B cell (primary cell): ENCODE measurements around the gene ARL3. TPM values are rescaled to one million over a fixed set of nuclear protein-coding genes. Genes with fewer than 3 reads are reported as not detected.
A peak's percentile ranks its signal among the peaks of the same experiment; 100 is the strongest.

ENCODE experiments used
- ATAC-seq: fragments of 200-7000 bp; cut with Tn5 transposase; one replicate; pipeline ENCODE4 v1.10.0; 2021; ENCODE audit warnings: low read depth, mild to moderate bottlenecking, moderate number of reproducible peaks, moderate library complexity
- CTCF ChIA-PET: fragments of 350-600 bp; sonication (Branson Sonifier 250); formaldehyde crosslinking; loops from one replicate; lab custom pipeline; 2021; ENCODE audit warnings: antibody characterized with exemption, inconsistent platforms; lab: Charles Lee
- POLR2A ChIA-PET: fragments of 350-600 bp; sonication (Branson Sonifier 250); formaldehyde crosslinking; loops from one replicate; lab custom pipeline; 2021; ENCODE audit warnings: antibody characterized with exemption; lab: Charles Lee
- DNase-seq: peaks from one replicate; pipeline ENCODE4 v3.0.0; 2013
- H2AFZ ChIP-seq: 2 replicates; pipeline ENCODE4 v1.6.1; 2012; ENCODE audit warnings: mild to moderate bottlenecking, low read depth, low read length; ENCODE audit not compliant: insufficient read depth, poor library complexity, severe bottlenecking
- H3K27ac ChIP-seq, 2 donors: 1 replicate in 1 of 2; 2 replicates in 1 of 2; pipeline ENCODE4 v1.5.1; 2012 to 2013; ENCODE audit warnings: low read length in 2 of 2, mild to moderate bottlenecking in 2 of 2, moderate library complexity in 1 of 2
- H3K27me3 ChIP-seq, 4 experiments: fragments of 200-600 bp in 1 of 4; sonication (generic) in 1 of 4; replicated peaks in 1 of 4; 1 replicate in 2 of 4; 2 replicates in 2 of 4; pipeline versions ENCODE4 v1.6.1 to v1.7.0; 2013 to 2016; ENCODE audit warnings: low read length in 3 of 4, mild to moderate bottlenecking in 2 of 4, mixed read lengths in 1 of 4, moderate library complexity in 1 of 4; ENCODE audit not compliant: insufficient read depth in 4 of 4, control insufficient read depth in 3 of 4; ENCODE audit errors: control extremely low read depth in 1 of 4
- H3K36me3 ChIP-seq, 2 experiments: replicated peaks in 1 of 2; 1 replicate in 1 of 2; 2 replicates in 1 of 2; pipeline versions ENCODE4 v1.6.1 to v1.7.1; 2013; ENCODE audit warnings: low read length in 1 of 2; ENCODE audit not compliant: insufficient read depth in 2 of 2, control insufficient read depth in 1 of 2; ENCODE audit errors: control extremely low read depth in 1 of 2, extremely low read depth in 1 of 2
- H3K4me1 ChIP-seq, 2 donors: fragments of 200-600 bp in 1 of 2; sonication (generic) in 1 of 2; 1 replicate in 1 of 2; 2 replicates in 1 of 2; pipeline versions ENCODE4 v1.5.1 to v1.6.1; 2013 to 2017; ENCODE audit warnings: low read length in 2 of 2; ENCODE audit not compliant: control insufficient read depth in 2 of 2, insufficient read depth in 2 of 2
- H3K4me2 ChIP-seq: replicated peaks from 2 replicates; pipeline ENCODE3; 2012; ENCODE audit warnings: mild to moderate bottlenecking, low read depth, low read length; ENCODE audit not compliant: poor library complexity, severe bottlenecking
- H3K4me3 ChIP-seq, 5 experiments: fragments of 200-600 bp in 1 of 5; sonication (generic) in 1 of 5; 1 replicate in 3 of 5; 2 replicates in 2 of 5; pipeline versions ENCODE4 v1.5.1 to v1.7.0; 2011 to 2016; ENCODE audit warnings: low read length in 4 of 5, mild to moderate bottlenecking in 4 of 5, low read depth in 2 of 5, control low read depth in 1 of 5, moderate library complexity in 1 of 5; ENCODE audit not compliant: insufficient read depth in 1 of 5; ENCODE audit errors: control extremely low read depth in 1 of 5, extremely low read depth in 1 of 5
- H3K79me2 ChIP-seq: fragments of 200-600 bp; sonication (generic); one replicate; pipeline ENCODE4 v1.6.0; 2016; ENCODE audit warnings: low read length; ENCODE audit not compliant: control insufficient read depth, insufficient read depth
- H3K9ac ChIP-seq: fragments of 200-600 bp; sonication (generic); 2 replicates; pipeline ENCODE4 v1.6.1; 2017; ENCODE audit warnings: mild to moderate bottlenecking, low read length, moderate library complexity
- H3K9me3 ChIP-seq, 3 donors: one replicate each; pipeline versions ENCODE4 v1.6.1 to v1.7.1; 2013; ENCODE audit warnings: low read length in 2 of 3; ENCODE audit not compliant: control insufficient read depth in 2 of 3, insufficient read depth in 1 of 3; ENCODE audit errors: control extremely low read depth in 1 of 3
- H4K20me1 ChIP-seq: 2 replicates; pipeline ENCODE4 v1.6.0; 2012; ENCODE audit warnings: mild to moderate bottlenecking, low read length; ENCODE audit not compliant: insufficient read depth, control insufficient read depth, poor library complexity, severe bottlenecking
- H3K27ac Mint-ChIP-seq: one replicate; pipeline ENCODE4 v1.8.0; 2021; ENCODE audit warnings: mixed read lengths
- H3K27me3 Mint-ChIP-seq: one replicate; pipeline ENCODE4 v1.8.0; 2021; ENCODE audit warnings: mixed read lengths
- H3K4me1 Mint-ChIP-seq: one replicate; pipeline ENCODE4 v1.8.0; 2021; ENCODE audit warnings: mixed read lengths
- H3K4me3 Mint-ChIP-seq: one replicate; pipeline ENCODE4 v1.8.0; 2021; ENCODE audit warnings: mixed read lengths
- H3K9me3 Mint-ChIP-seq: one replicate; pipeline ENCODE4 v1.8.0; 2022; ENCODE audit warnings: mixed read lengths; ENCODE audit not compliant: insufficient read depth
- CTCF ChIP-seq: fragments of 200-600 bp; IDR thresholded peaks from one replicate; pipeline ENCODE4 v1.8.0; 2022; ENCODE audit warnings: antibody characterized with exemption, mild to moderate bottlenecking
- EZH2 ChIP-seq: IDR thresholded peaks from 2 replicates; pipeline ENCODE4 v1.6.1; 2012; ENCODE audit warnings: borderline replicate concordance, low read depth, mild to moderate bottlenecking, moderate library complexity, low read length; ENCODE audit not compliant: insufficient read depth, poor library complexity, severe bottlenecking
- WGBS: methylation state at CpG from one replicate; pipeline ENCODE4 v1.1.5; 2013; ENCODE audit warnings: missing lambda C conversion rate; ENCODE audit not compliant: insufficient coverage; 5-methylcytosine and 5-hydroxymethylcytosine counted together
- intact Hi-C: fragments of 100-400 bp; cut with micrococcal nuclease; formaldehyde crosslinking; loops from one replicate; pipeline ENCODE4 v1.10.0; 2022
- polyA plus RNA-seq: library from polyadenylated mRNA; depleted of rRNA; stranded (reverse); fragments of >200 nt; gene quantifications from 2 replicates; pipeline ENCODE4 v1.2.3, GENCODE V29; 2012
- total RNA-seq, 2 donors: library from RNA; stranded (reverse); fragments of 120-200 nt in 1 of 2; gene quantifications; 1 replicate in 1 of 2; 2 replicates in 1 of 2; pipeline versions ENCODE4 v1.2.3 to v1.2.4, GENCODE V29; 2013 to 2022

The ARL3 gene
- total and polyA plus RNA-seq, 2 donors (not counting 1 experiment from before 2014, with no cell fraction given): 0.91 to 5.5 TPM

- TF ChIP-seq EZH2 (no peak), CTCF (no peak)
- WGBS: 29% methylated on average over 9 of the region's 9 CpGs
- Mint-ChIP-seq H3K9me3 (no peaks in the 10 kb centered on the region), H3K27ac (no peak overlapping the region), H3K27me3 (no peaks in the 10 kb centered on the region), H3K4me3 (no peak overlapping the region), H3K4me1 (peaks cover 33% of the 10 kb centered on the region)
- Histone ChIP-seq H3K36me3 (no peaks in the 10 kb centered on the region), H3K9me3 (no peaks in the 10 kb centered on the region), H2AFZ (no peak overlapping the region), H3K9ac (no peak overlapping the region), H3K4me3 (no peak overlapping the region), H3K27ac (peak overlapping the region in 1 of 2 donors; percentile 2), H3K4me2 (peak overlapping the region; percentile 3), H3K4me1 (peaks cover 24 to 27% of the 10 kb centered on the region in 2 donors), H3K27me3 (no peaks in the 10 kb centered on the region), H4K20me1 (no peaks in the 10 kb centered on the region), H3K79me2 (no peaks in the 10 kb centered on the region)
- CTCF ChIA-PET: interaction anchor here (0.6 to 7.3 kb wide), 11 partner anchors 9 to 103 kb away, joined by 3 to 50 read pairs (median 5); partner anchors contain the start of genes ARL3, SFXN2 and TRIM8
- ATAC-seq: peak; percentile 48
- POLR2A ChIA-PET: interaction anchor here (6.0 kb wide), 1 partner anchor 33 kb away, joined by 49 read pairs; the partner anchor contains the start of gene TRIM8
- intact Hi-C loops: loop anchor here (5.0 kb wide), 1 partner anchor 33 kb away; the partner anchor contains the start of genes ARL3 and SFXN2
- DNase-seq: peak; percentile 33
These were observed 35.3 kb downstream of the ARL3 start for GRCh38 chr10:102678842-102679289.

- Histone ChIP-seq H3K27ac (no peak overlapping the region), H3K36me3 (no peaks in the 10 kb centered on the region), H4K20me1 (no peaks in the 10 kb centered on the region), H3K4me3 (no peak overlapping the region), H3K9ac (no peak overlapping the region), H3K9me3 (no peaks in the 10 kb centered on the region), H3K4me1 (peaks cover 31 to 34% of the 10 kb centered on the region in 2 donors), H3K4me2 (no peak overlapping the region), H3K27me3 (no peaks in the 10 kb centered on the region), H2AFZ (no peak overlapping the region), H3K79me2 (no peaks in the 10 kb centered on the region)
- Mint-ChIP-seq H3K27me3 (no peaks in the 10 kb centered on the region), H3K4me1 (peaks cover 40% of the 10 kb centered on the region), H3K4me3 (no peak overlapping the region), H3K27ac (no peak overlapping the region), H3K9me3 (no peaks in the 10 kb centered on the region)
- DNase-seq (no peak), ATAC-seq (no peak)
- intact Hi-C loops: loop anchor here (5.0 kb wide), 1 partner anchor 34 kb away; the partner anchor contains the start of genes ARL3 and SFXN2
- 99% methylated on average over 7 of the region's 9 CpGs for WGBS
- TF ChIP-seq CTCF: no peak
- TF ChIP-seq EZH2: no peak
- POLR2A ChIA-PET: interaction anchor here (6.0 kb wide), 1 partner anchor 33 kb away, joined by 49 read pairs; the partner anchor contains the start of gene TRIM8
- CTCF ChIA-PET: interaction anchor here (1.0 to 7.3 kb wide), 13 partner anchors 8 to 77 kb away, joined by 3 to 50 read pairs (median 4); partner anchors contain the start of genes ARL3, SFXN2 and TRIM8
These were observed 36.2 kb downstream of the ARL3 start for GRCh38 chr10:102678068-102678400.
